Chondrocyte (in vitro differentiated cells): ENCODE results near the gene FBXO46. TPM values are rescaled to one million over a fixed set of nuclear protein-coding genes. Genes with fewer than 3 reads are reported as not detected.

Experiments used
- DNase-seq: peaks from one replicate; pipeline ENCODE4 v3.0.0; 2021; ENCODE audit warnings: mixed read lengths, low spot score
- H3K27ac Mint-ChIP-seq: one replicate; pipeline ENCODE4 v1.8.0; 2021; ENCODE audit warnings: mild to moderate bottlenecking, moderate library complexity, mixed read lengths; ENCODE audit not compliant: unreplicated experiment
- H3K27me3 Mint-ChIP-seq: 2 replicates; pipeline ENCODE4 v1.8.0; 2021; ENCODE audit warnings: low read depth, mixed read lengths
- H3K36me3 Mint-ChIP-seq: 2 replicates; pipeline ENCODE4 v1.8.0; 2021; ENCODE audit warnings: low read depth, mixed read lengths
- H3K4me1 Mint-ChIP-seq: 2 replicates; pipeline ENCODE4 v1.8.0; 2021; ENCODE audit warnings: low read depth, mild to moderate bottlenecking, mixed read lengths
- H3K4me3 Mint-ChIP-seq: one replicate; pipeline ENCODE4 v1.8.0; 2021; ENCODE audit warnings: mild to moderate bottlenecking, moderate library complexity, mixed read lengths; ENCODE audit not compliant: unreplicated experiment
- H3K9me3 Mint-ChIP-seq: 2 replicates; pipeline ENCODE4 v1.8.0; 2021; ENCODE audit warnings: low read depth, mixed read lengths
- CTCF ChIP-seq: fragments of 200-600 bp; sonication (generic); IDR thresholded peaks from 2 replicates; pipeline ENCODE4 v1.5.0; 2021; ENCODE audit warnings: antibody characterized with exemption, mild to moderate bottlenecking, moderate library complexity
- total RNA-seq: library from RNA; stranded (reverse); gene quantifications from 3 replicates; pipeline ENCODE4 v1.2.1, GENCODE V29; 2021

Gene FBXO46
- total RNA-seq, 1 donor from 2014 or later: 14.8 TPM

GRCh38 chr19:45670670-45671453 lies 59.8 kb downstream of the FBXO46 start:
- no peaks in the 10 kb centered on the region for H3K9me3 Mint-ChIP-seq
- H3K27me3 Mint-ChIP-seq: peaks cover 5% of the 10 kb centered on the region
- peak overlapping the region; percentile 22 for H3K4me3 Mint-ChIP-seq
- no peak overlapping the region for H3K27ac Mint-ChIP-seq
- no peak for TF ChIP-seq CTCF
- H3K36me3 Mint-ChIP-seq: no peaks in the 10 kb centered on the region
- peaks cover 29% of the 10 kb centered on the region for H3K4me1 Mint-ChIP-seq
- DNase-seq: no peak

- Mint-ChIP-seq H3K9me3 (no peaks in the 10 kb centered on the region), H3K36me3 (no peaks in the 10 kb centered on the region), H3K27ac (peak overlapping the region; percentile 68), H3K4me3 (peak overlapping the region; percentile 76), H3K4me1 (peaks cover 29% of the 10 kb centered on the region), H3K27me3 (peaks cover 9% of the 10 kb centered on the region)
- no peak for DNase-seq
- TF ChIP-seq CTCF: no peak
Measured at GRCh38 chr19:45668342-45668871, 62.3 kb downstream of the FBXO46 start.

GRCh38 chr19:45667620-45668341 lies 62.9 kb downstream of the FBXO46 start, which contains the start of gene GIPR:
Gene GIPR, plus strand, starts transcription at chr19:45668221. Its CDS starts 1,300 bp downstream, at chr19:45669521.
- H3K4me3 Mint-ChIP-seq: peak within 1 kb of the TSS; percentile 76
- H3K9me3 Mint-ChIP-seq: no peaks in the 10 kb centered on the region
- H3K27ac Mint-ChIP-seq: peak within 1 kb of the TSS; percentile 68
- peaks cover 29% of the 10 kb centered on the region for H3K4me1 Mint-ChIP-seq
- no peaks in the 10 kb centered on the region for H3K36me3 Mint-ChIP-seq
- peaks cover 9% of the 10 kb centered on the region for H3K27me3 Mint-ChIP-seq
- TF ChIP-seq CTCF: no peak
- DNase-seq: no peak

- H3K4me1 Mint-ChIP-seq: peaks cover 20% of the 10 kb centered on the region
- H3K27me3 Mint-ChIP-seq: peaks cover 10% of the 10 kb centered on the region
- no peak for DNase-seq
- no peaks in the 10 kb centered on the region for H3K36me3 Mint-ChIP-seq
- H3K27ac Mint-ChIP-seq: no peak overlapping the region
- no peaks in the 10 kb centered on the region for H3K9me3 Mint-ChIP-seq
- no peak for TF ChIP-seq CTCF
- H3K4me3 Mint-ChIP-seq: no peak overlapping the region
Measured at GRCh38 chr19:45664575-45664974, 66.1 kb downstream of the FBXO46 start.

GRCh38 chr19:45663800-45664199 lies 66.9 kb downstream of the FBXO46 start:
- no peak overlapping the region for H3K27ac Mint-ChIP-seq
- H3K27me3 Mint-ChIP-seq: peaks cover 16% of the 10 kb centered on the region
- no peaks in the 10 kb centered on the region for H3K36me3 Mint-ChIP-seq
- H3K9me3 Mint-ChIP-seq: no peaks in the 10 kb centered on the region
- TF ChIP-seq CTCF: no peak
- DNase-seq: no peak
- no peak overlapping the region for H3K4me3 Mint-ChIP-seq
- H3K4me1 Mint-ChIP-seq: peaks cover 13% of the 10 kb centered on the region
